ENCODE data around the gene TTC28.

DNA sequence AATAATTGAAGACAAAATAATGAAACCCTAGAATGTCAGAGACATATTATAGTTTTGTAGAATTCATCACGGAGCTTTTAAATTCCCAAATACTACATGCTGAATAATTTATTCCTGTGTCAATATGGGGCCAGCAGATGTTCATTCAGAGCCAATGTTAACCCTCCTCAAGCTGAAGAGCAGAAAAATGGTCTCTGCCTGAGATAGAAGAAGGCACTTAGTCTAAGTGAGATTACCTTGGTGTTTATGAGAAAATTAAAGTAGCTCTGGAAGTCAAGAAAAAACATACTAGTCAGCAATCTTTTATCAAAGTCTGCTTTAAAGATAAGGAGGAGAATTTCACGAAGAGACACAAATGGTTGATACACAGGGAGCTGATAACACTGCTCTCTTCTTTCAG, 328.2 kb downstream of the TTC28 start:
- no peak for TF ChIP-seq POLR2A (IDR thresholded peaks at IDR 0.05)
- no peak for TF ChIP-seq POLR2AphosphoS5 (IDR thresholded peaks at IDR 0.05)
- TF ChIP-seq, protein P1, sequence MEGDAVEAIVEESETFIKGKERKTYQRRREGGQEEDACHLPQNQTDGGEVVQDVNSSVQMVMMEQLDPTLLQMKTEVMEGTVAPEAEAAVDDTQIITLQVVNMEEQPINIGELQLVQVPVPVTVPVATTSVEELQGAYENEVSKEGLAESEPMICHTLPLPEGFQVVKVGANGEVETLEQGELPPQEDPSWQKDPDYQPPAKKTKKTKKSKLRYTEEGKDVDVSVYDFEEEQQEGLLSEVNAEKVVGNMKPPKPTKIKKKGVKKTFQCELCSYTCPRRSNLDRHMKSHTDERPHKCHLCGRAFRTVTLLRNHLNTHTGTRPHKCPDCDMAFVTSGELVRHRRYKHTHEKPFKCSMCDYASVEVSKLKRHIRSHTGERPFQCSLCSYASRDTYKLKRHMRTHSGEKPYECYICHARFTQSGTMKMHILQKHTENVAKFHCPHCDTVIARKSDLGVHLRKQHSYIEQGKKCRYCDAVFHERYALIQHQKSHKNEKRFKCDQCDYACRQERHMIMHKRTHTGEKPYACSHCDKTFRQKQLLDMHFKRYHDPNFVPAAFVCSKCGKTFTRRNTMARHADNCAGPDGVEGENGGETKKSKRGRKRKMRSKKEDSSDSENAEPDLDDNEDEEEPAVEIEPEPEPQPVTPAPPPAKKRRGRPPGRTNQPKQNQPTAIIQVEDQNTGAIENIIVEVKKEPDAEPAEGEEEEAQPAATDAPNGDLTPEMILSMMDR (IDR thresholded peaks at IDR 0.05) = no peak
- no peak for TF ChIP-seq EP300 (IDR thresholded peaks at IDR 0.05)

All from sigmoid colon (tissue), 4 donors.